Thymus (tissue), 11 donors: ENCODE results near the gene PCSK5. TPM values are rescaled to one million over a fixed set of nuclear protein-coding genes. Genes with fewer than 3 reads are reported as not detected.
"Not testable (repeated sequence)": the region's sequence is repeated elsewhere in the genome, so short reads cannot be mapped to it uniquely, and the experiment has no call there.

ENCODE experiments used
- DNase-seq, 9 donors: peaks; one replicate each; pipeline ENCODE4 v3.0.0-alpha.2; 2013; ENCODE audit warnings: low spot score in 9 of 9, low read depth in 6 of 9, missing footprints in 1 of 9
- H3K27ac ChIP-seq, 2 donors: one replicate each; pipeline ENCODE4 v1.5.1; 2013; ENCODE audit warnings: control low read depth in 1 of 2, low read depth in 1 of 2, low read length in 1 of 2, mild to moderate bottlenecking in 1 of 2, moderate library complexity in 1 of 2
- H3K27me3 ChIP-seq, 2 donors: one replicate each; pipeline ENCODE4 v1.5.1; 2013; ENCODE audit warnings: low read length in 1 of 2; ENCODE audit not compliant: control insufficient read depth in 2 of 2, insufficient read depth in 1 of 2
- H3K36me3 ChIP-seq, 2 donors: one replicate each; pipeline ENCODE4 v1.5.1; 2013; ENCODE audit warnings: low read length in 1 of 2, mild to moderate bottlenecking in 1 of 2, moderate library complexity in 1 of 2; ENCODE audit not compliant: control insufficient read depth in 2 of 2, insufficient read depth in 2 of 2
- H3K4me1 ChIP-seq, 2 donors: one replicate each; pipeline ENCODE4 v1.5.1; 2013; ENCODE audit warnings: low read length in 2 of 2; ENCODE audit not compliant: control insufficient read depth in 2 of 2, insufficient read depth in 2 of 2
- H3K4me3 ChIP-seq, 2 donors: one replicate each; pipeline ENCODE4 v1.5.1; 2013; ENCODE audit warnings: low read length in 2 of 2, control low read depth in 1 of 2, mild to moderate bottlenecking in 1 of 2
- H3K9me3 ChIP-seq, 2 donors: one replicate each; pipeline ENCODE4 v1.5.1; 2013; ENCODE audit warnings: low read length in 1 of 2, mild to moderate bottlenecking in 1 of 2; ENCODE audit not compliant: control insufficient read depth in 2 of 2, insufficient read depth in 1 of 2
- WGBS: extraction: QIAGEN DNeasy Blood & Tissue Kit; methylation state at CpG from one replicate; pipeline ENCODE4 v1.1.7; 2013; 5-methylcytosine and 5-hydroxymethylcytosine counted together
- polyA plus RNA-seq: library from polyadenylated mRNA; stranded (reverse); fragments of 200-250 nt; gene quantifications from one replicate; pipeline ENCODE4 v1.2.3, GENCODE V29; 2013
- total RNA-seq: library from RNA; stranded (reverse); fragments of 120-200 nt; gene quantifications from one replicate; pipeline ENCODE4 v1.2.4, GENCODE V29; 2013
- donor health status: healthy.

The PCSK5 gene
- total and polyA plus RNA-seq, 2 donors: 4.1 to 20.1 TPM

GRCh38 chr9:76049341-76049740 is 158.9 kb downstream of the PCSK5 start:
- Histone ChIP-seq H3K4me1 (no peaks in the 10 kb centered on the region), H3K36me3 (peaks cover 0 to 3% of the 10 kb centered on the region in 2 donors), H3K27ac (no peak overlapping the region), H3K9me3 (peaks cover 0 to 4% of the 10 kb centered on the region in 2 donors), H3K4me3 (no peak overlapping the region), H3K27me3 (no peaks in the 10 kb centered on the region)
- 97% methylated on average over 2 of the region's 2 CpGs for WGBS
- DNase-seq: no peak

- H3K4me3 ChIP-seq: no peak overlapping the region
- H3K36me3 ChIP-seq: peaks cover 0 to 14% of the 10 kb centered on the region in 2 donors
- 99% methylated on average over 11 of the region's 11 CpGs for WGBS
- no peak for DNase-seq
- H3K4me1 ChIP-seq: no peaks in the 10 kb centered on the region
- H3K27ac ChIP-seq: no peak overlapping the region
- no peaks in the 10 kb centered on the region for H3K27me3 ChIP-seq
- H3K9me3 ChIP-seq: no peaks in the 10 kb centered on the region
These were observed 177.2 kb downstream of the PCSK5 start for GRCh38 chr9:76067696-76068095.

GRCh38 chr9:76077537-76077936 is 187.1 kb downstream of the PCSK5 start:
- H3K27me3 ChIP-seq: no peaks in the 10 kb centered on the region
- H3K27ac ChIP-seq: no peak overlapping the region
- no peak for DNase-seq
- H3K9me3 ChIP-seq: no peaks in the 10 kb centered on the region
- H3K4me3 ChIP-seq: no peak overlapping the region
- H3K4me1 ChIP-seq: no peaks in the 10 kb centered on the region
- H3K36me3 ChIP-seq: peaks cover 0 to 10% of the 10 kb centered on the region in 2 donors

GRCh38 chr9:76081281-76081680 is 190.8 kb downstream of the PCSK5 start:
- H3K27me3 ChIP-seq, H3K9me3 ChIP-seq, H3K4me3 ChIP-seq, DNase-seq, H3K27ac ChIP-seq, H3K4me1 ChIP-seq: not testable (repeated sequence)
- 87% methylated on average over 5 of the region's 5 CpGs for WGBS
- H3K36me3 ChIP-seq: peaks cover 4 to 10% of the 10 kb centered on the region in 2 donors

GRCh38 chr9:76082057-76082456 is 191.6 kb downstream of the PCSK5 start:
- Histone ChIP-seq H3K4me3 (no peak overlapping the region), H3K27me3 (no peaks in the 10 kb centered on the region), H3K4me1 (no peaks in the 10 kb centered on the region), H3K27ac (no peak overlapping the region), H3K36me3 (peaks cover 4 to 10% of the 10 kb centered on the region in 2 donors), H3K9me3 (no peaks in the 10 kb centered on the region)
- DNase-seq: no peak

GRCh38 chr9:76085596-76085995 is 195.1 kb downstream of the PCSK5 start:
- Histone ChIP-seq H3K4me3 (no peak overlapping the region), H3K9me3 (no peaks in the 10 kb centered on the region), H3K27me3 (no peaks in the 10 kb centered on the region), H3K27ac (no peak overlapping the region), H3K36me3 (peaks cover 0 to 14% of the 10 kb centered on the region in 2 donors), H3K4me1 (no peaks in the 10 kb centered on the region)
- over 99% methylated on average over 2 of the region's 2 CpGs for WGBS
- DNase-seq: no peak

GRCh38 chr9:76086539-76086938 is 196.1 kb downstream of the PCSK5 start:
- H3K27ac ChIP-seq: no peak overlapping the region
- H3K4me3 ChIP-seq: no peak overlapping the region
- peaks cover 0 to 23% of the 10 kb centered on the region in 2 donors for H3K36me3 ChIP-seq
- 100% methylated on average over 1 of the region's 1 CpG for WGBS
- no peaks in the 10 kb centered on the region for H3K4me1 ChIP-seq
- no peak for DNase-seq
- no peaks in the 10 kb centered on the region for H3K9me3 ChIP-seq
- H3K27me3 ChIP-seq: no peaks in the 10 kb centered on the region

- no peak overlapping the region for H3K27ac ChIP-seq
- DNase-seq: no peak
- no peak overlapping the region for H3K4me3 ChIP-seq
- H3K4me1 ChIP-seq: no peaks in the 10 kb centered on the region
- peaks cover 0 to 23% of the 10 kb centered on the region in 2 donors for H3K36me3 ChIP-seq
- H3K9me3 ChIP-seq: no peaks in the 10 kb centered on the region
- H3K27me3 ChIP-seq: no peaks in the 10 kb centered on the region
- 98% methylated on average over 1 of the region's 1 CpG for WGBS
These were observed 197.5 kb downstream of the PCSK5 start for GRCh38 chr9:76087976-76088375.

- H3K27ac ChIP-seq: no peak overlapping the region
- WGBS: 93% methylated on average over 6 of the region's 6 CpGs
- H3K27me3 ChIP-seq: no peaks in the 10 kb centered on the region
- no peak for DNase-seq
- H3K36me3 ChIP-seq: peaks cover 2 to 15% of the 10 kb centered on the region in 2 donors
- no peaks in the 10 kb centered on the region for H3K9me3 ChIP-seq
- no peak overlapping the region for H3K4me3 ChIP-seq
- no peaks in the 10 kb centered on the region for H3K4me1 ChIP-seq
These were observed 199.9 kb downstream of the PCSK5 start for GRCh38 chr9:76090330-76090729.

GRCh38 chr9:76090909-76091308 is 200.4 kb downstream of the PCSK5 start:
- Histone ChIP-seq H3K27ac (no peak overlapping the region), H3K9me3 (no peaks in the 10 kb centered on the region), H3K36me3 (peaks cover 6 to 16% of the 10 kb centered on the region in 2 donors), H3K27me3 (no peaks in the 10 kb centered on the region), H3K4me3 (no peak overlapping the region), H3K4me1 (no peaks in the 10 kb centered on the region)
- 97% methylated on average over 10 of the region's 10 CpGs for WGBS
- DNase-seq: no peak
